Iris pigment epithelial cell (primary cell): ENCODE data around the gene TRRAP.
"Not testable (repeated sequence)": the region's sequence is repeated elsewhere in the genome, so short reads cannot be mapped to it uniquely, and the experiment has no call there.

Experiments used
- DNase-seq: peaks from one replicate; pipeline ENCODE4 v3.0.0-alpha.2; 2011; ENCODE audit warnings: low read depth

TRRAP gene

DNA sequence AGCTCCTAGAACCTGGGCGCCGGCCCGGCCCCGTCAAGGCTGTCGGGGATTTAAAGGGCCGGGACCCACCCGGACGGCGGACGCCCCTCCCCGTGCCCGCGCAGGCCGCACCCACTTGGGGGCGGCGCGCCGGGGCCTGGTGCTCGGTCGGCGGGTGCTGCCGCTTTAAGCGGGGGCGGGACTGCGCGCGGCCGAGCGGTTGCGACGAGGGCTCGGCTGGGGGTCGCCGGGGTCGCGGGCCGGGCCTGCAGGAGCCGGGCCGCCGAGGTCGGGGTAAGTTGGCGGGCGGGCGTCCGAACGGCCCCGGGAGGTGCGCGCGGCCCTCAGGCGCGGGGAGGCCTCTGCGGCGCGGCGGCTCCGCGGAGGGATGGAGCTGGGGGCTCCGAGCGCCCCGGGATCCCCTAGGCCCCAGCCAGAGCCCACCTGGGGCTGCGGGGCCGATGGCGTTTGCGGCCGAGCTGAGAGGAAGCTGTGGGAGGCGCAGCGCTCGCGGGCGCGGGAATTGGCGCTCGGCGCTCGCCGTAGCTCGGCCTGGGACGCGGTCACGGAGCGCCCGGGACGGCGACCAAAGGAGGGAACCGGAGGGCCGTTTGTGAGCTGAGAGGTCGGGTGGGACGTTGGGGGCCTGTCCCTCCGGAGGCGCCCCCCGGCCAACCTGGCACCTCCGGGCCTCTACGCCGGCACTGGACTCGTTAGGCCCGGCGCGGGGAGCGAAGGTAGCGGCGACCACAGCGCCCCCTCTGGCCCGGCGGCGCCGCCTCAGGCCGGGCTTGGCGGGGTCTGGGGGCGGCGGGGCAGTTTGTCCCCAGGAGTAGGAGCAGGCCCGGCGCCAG, at the start of gene TRRAP:
TRRAP (plus strand) TSS at position 168 of the 833 bp plus-strand sequence. CDS start 2,619 bp downstream, outside the sequence.
- peak; percentile 59 for DNase-seq

DNA sequence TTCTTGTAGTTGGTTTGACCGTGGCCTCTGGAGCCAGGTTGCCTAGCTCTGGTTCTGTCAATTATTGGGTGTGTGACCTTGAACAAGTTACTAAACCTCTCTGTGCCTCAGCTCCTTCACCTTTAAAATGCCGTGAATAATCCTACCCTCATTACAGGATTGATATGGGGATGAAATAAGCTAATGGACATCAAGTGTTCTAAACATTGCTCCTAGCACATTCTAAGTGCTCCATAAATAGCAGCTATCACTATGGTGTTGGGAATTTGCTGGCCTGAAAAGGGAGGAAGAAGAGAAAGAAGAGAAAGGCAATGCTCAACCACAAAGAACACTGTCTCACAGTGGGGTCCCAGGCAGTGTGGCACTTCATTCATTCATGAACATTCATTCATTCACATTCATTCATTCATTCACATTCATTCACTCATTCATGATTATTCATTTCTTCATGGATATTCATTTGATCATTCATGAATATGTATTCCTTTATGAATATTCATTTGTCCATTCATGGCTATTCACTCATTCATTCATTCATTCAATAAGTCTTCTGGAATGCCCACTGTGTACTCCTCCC, 47.3 kb upstream of the TRRAP start:
- DNase-seq = no peak

DNA sequence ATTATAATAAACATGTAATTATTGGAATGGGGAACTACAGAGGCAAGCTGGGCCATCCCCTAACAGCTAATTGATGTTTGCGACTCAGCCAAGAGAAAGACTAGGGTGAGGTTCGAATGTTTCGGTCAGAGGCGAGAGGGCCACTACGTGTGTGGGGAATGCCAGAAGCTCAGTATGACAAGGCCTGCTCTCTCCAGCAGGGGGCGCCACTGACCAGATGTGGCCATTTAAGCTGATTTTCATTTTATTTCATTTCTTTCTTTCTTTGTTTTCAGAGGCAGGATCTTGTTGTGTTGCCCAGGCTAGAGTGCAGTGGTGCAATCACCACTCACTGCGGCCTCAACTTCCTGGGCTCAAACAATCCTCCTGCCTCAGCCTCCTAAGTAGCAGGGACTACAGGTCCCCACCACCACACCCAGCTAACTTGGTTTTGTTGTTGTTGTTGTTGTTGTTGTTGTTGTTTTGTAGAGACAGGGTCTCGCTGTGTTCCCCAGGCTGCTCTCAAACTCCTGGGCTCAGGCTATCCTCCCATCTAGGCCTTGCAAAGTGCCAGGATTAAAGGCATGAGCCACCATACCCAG, 46.6 kb upstream of the TRRAP start:
- DNase-seq = peak; percentile 45

DNA sequence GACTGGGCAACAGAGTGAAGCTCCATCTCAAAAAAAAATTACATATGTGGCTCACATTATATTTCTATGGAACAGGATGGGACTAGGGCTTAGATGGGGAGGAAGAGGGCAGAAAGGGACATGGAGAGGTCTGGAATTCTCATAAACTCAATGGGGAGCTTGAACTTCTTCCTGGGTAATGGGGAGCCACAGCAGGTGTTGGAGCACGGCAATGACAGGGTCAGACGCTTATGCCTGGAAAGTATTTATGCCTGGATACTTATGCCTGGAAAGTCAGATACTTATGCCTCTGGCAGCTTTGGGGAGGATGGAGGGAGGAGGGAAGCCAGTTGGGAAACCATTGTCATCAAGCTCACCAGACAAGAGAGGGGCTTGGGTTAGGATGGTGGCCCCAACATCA, 45.3 kb upstream of the TRRAP start:
- no peak for DNase-seq

DNA sequence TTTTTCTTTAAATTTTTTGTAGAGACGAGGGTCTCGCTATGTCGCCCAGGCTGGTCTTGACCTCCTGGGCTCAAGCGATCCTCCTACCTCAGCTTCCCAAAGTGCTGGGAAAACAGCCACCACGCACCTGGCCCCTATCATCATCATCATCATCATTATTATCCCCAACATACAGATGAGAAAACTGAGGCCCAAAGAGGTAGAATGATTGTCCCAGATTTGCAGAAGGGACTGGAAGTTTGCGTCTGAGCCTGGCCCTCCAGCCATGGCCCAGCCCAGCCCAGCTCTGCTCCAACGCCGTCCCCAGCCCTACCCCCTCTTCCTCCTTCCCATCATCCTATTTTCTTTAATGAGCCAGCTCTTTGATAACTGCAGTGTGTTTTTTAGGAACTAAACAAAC, 43.4 kb upstream of the TRRAP start:
- no peak for DNase-seq

DNA sequence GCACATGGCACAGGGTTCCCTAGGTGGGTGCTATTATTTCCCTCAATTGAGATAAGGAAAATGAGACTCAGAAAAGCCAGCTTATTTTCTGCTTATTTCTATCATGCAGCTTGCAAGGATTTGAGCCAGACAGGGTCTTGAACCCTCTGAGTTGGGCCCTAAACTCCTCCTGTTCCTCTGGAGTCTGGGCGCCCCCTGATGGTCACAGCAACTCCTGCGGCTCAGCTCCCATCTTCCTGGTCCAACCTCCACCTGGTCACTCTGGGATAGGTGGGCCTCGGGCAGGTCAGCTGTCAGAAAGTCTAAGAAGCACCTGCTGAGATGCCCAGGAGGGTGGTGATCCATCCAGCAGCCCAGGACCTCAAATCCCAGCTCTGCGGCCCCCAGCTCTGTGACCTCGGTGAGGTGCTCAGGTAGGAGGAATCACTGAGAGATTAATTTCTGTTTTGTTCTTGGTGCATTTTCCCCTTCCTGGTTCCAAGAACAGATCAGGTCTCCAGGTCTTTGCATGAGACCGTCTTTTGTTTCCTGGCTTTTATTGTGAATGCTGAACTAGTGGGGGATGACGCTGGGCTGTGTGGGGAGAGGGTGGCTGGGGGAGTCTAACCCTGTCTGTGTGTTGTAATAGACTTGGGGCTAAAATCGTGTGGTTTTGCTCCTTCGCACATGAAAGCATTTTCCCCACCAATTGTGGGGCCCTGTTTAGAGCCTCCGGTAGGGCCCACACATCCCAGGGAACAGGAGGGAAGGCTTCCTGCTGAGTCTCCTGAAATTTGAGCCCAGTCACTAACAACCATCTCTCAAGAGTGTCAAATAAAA, 41.3 kb upstream of the TRRAP start:
- DNase-seq = peak; percentile 24

DNA sequence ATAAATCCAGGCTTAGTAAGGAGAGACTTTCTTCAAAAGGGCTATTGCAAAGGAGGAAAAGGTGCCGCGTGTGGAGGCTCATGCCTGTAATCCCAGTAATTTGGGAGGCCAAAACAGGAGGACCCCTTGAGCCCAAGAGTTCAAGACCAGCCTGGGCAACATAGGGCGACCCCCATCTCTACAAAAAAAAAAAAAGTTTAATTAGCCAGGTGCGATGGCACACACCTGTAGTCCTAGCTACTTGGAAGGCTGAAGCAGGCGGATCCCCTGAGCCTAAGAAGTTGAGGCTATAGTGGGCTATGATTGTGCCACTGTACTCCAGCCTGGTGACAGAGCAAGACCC, 40.7 kb upstream of the TRRAP start:
- DNase-seq = no peak

DNA sequence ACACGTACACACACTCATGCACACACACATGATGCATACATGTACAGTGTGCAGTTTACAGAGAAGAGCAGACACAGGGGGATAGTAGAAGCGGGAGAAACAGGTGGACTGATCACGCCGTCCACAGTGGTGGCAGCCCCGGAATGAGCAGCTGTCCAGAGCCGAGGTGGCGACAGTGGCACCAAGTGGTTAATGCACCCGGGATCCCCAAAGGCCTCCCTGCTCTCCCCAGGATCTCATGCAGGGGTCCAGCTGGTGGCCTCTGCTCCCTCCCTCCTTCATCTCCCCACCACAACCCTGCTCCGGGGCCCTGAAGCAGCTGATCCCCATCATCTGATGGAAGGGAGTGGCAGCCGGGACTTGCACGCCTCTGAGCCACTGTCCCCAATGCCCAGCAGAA, 38.2 kb upstream of the TRRAP start:
- DNase-seq = no peak

DNA sequence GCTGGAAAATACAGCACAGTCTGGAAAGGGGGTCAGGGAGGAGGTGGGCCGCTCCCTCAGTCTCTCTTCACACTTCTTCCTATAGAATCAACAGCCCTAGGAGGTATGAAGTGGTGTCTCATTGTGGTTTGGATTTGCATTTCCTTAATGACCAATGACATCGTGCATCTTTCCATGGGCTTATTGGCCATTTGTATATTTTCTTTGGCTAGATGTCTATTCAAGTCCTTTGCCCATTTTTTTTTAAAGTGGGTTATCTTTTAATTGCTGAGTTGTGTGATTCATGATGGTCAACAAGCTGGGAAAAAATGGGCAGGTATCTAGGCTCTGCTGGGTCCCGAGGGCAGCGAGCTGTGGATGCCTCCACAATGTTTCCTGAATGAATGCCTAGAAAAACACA, 37.6 kb upstream of the TRRAP start:
- peak; percentile 32 for DNase-seq

DNA sequence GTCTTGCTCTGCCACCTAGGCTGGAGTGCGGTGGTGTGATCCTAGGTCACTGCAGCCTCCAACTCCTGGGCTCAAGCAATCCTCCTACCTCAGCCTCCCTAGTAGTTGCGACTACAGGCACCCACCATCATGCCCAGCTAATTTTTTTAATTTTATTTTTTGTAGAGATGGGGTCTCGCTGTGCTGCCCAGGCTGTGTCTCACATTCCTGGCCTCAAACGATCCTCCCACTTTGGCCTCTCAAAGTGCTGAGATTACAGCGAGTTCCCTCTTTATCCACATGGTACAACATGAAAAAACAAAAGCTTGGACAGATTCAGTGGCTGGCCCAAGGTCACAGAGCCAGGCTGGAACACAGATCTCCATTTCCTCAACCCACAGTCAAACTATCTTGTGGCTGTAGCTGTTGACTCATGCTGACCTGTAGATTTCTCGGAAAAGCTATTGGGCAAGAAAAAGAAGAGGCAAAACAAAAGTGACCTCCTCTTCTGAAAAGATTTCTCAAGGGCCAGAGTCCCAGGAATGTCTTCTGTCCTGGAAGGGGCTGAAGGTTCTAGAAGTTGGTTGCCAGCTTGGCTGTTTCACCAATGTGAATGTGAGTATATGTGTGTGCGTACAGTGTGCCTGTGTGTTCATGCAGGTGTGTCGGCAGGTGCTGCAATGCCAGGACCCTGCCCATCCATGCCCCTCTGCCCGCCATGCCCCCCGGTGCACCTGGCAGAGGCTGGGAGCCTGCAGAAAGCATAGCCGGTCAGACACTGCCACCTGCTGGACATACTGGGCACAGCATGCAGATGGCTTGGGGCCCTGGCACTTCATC, 36.9 kb upstream of the TRRAP start:
- peak; percentile 95 for DNase-seq

DNA sequence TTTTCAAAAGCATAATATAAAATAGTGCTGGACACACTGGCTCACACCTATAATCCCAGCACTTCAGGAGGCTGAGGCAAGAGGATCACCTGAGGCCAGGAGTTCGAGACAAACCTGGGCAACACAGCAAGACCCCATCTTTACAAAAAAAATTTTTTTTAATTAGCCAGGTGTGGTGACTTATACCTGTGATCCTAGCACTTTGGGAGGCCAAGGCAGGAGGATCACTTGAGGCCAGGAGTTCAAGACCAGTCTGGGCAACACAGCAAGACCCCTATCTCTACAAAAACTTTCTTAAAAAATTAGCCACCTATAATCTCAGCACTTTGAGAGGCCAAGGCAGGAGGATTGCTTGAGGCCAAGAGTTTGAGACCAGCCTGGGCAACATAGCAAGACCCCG, 35.8 kb upstream of the TRRAP start:
- not testable (repeated sequence) for DNase-seq

DNA sequence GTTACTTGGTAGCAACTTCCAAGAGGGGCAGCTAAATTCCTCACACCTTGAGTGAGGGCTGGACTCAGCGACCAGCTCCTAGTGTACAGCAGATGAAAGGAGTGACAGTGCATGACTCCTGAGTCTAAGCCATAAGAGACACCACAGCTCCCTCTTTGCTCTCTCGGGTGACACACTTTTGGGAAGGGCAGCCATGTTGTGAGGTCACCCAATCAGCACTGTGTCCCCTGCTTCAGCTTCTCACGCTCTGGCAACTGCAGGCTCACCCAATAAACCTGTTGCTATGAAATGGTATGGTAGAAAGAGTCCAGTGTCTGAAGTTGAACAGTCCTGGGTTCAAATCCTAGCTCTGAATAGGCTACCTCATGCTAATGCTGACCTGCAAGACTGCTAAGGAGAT, 29.4 kb upstream of the TRRAP start:
- DNase-seq = no peak

DNA sequence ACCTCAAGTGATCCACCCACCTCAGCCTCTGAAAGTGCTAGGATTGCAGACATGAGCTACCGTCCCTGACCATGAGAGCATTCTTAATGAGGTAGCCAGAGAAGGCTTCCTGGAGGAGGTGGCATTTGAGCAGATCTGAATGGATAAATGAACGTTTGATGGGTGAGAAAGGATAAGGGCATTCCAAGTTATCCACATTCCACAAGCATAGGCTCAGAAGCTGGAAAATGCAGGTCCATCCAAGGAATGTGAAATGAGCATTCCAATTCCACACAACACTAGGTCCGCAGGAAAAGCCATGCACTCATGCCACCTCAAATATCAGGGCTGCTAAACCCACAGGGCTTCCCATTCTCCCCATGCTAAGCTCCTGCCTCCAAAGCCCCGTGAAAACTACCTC, 25.5 kb upstream of the TRRAP start:
- no peak for DNase-seq

DNA sequence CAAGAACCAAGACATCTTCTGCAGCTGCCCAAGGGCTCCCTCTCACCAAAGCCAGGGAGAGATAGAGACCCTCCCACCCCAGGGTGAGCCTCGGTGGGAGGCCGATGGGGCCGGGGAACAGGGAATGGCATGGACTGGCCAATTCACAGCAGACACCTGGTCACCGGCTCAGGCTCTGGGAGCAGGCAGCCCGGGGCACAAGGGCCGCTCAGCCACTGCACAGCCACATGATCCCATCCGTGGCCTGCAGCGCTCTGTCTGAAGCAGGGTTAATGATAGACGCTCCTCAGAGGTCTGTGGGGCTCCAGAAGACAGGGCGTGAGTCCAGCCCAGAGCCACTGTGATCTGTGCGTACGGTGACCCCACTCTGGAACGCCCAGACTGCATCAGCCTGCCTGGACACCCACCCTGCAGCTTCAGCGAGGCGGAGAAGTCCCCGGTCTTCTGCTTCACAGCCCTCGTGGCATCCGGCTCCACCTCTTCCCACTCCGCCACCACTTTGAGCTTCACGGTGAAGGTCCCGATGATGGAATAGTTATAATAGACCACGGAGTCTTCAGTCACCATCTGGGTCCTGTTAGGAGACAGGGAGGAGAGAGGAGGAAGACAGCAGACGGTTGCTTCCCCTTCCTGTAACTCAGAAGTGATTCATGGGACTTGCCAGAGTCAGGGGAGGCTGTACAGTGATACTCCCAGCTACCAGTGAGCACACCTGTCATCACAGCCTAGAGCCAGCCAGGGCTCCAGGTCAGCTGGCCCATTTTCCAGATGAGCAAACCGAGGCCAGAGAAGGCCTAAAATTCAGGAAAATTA, 22.5 kb upstream of the TRRAP start:
- DNase-seq = no peak

DNA sequence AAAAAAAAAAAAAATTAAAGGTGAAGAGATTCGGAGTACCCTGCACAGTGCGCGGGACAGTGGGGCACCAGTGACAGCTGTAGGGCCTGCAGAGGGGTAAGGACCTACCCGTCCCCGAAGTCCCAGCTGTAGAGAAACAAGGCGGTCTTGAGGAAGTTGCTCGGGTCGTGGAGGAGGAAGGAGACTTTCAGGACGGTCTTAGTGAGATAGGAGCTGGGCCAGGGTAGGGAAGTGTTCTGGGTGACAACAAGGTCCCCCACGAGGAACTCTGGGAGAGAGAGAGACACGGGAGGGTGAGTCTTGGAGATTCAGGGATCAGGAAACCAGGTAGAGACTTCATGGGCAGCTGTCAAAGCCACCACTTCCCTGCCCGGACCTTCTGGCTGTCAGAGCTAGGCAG, 18.3 kb upstream of the TRRAP start:
- DNase-seq = no peak

DNA sequence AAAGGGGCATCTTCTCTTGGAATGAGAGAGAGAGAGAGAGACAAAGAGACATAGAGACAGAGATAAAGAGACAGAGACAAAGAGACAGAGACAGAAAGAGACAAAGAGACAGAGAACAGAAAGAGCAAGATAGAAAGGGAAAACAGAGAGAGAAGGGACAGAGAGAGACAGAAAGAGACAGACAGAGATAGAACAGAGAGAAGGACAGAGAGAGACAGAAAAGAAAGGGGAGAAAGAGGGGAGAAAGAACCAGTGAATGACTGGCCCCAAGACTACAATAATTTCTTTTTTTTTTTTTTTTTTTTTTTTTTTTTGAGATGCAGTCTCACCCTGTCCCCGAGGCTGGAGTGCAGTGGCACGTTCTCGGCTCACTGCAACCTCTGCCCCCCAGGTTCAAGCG, 16.1 kb upstream of the TRRAP start:
- DNase-seq = no peak

DNA sequence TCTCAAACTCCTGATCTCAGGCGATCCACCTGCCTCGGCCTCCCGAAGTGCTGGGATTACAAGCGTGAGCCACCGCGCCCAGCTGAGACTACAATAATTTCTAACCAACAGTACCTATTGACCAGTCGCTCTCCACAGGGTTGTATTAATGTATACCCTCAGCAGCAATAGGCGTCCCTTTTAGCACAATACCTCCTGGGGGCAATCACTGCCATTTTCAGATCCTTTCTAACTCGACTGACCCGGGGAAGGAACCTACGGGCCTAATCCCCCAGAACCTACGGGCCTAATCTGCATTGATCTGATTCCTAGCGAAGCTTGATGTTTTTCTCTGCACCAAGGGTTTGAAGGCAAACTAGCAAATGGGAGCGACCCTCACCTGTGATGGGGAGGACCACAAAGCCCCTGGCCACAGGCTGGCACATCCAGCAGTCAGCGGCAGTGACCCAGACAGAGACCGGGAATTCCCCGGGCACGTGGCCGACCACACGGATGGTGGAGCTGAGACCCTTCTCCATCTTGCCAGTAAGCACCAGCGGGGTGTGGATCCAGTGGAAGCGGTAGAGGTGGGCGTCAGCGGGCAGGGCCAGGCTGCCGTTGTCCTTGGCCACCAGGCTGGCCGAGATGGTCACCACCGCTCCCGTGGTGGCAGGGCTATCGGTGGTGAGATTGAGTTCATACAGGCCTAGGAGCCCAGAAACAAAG, 15.5 kb upstream of the TRRAP start:
- DNase-seq = no peak

DNA sequence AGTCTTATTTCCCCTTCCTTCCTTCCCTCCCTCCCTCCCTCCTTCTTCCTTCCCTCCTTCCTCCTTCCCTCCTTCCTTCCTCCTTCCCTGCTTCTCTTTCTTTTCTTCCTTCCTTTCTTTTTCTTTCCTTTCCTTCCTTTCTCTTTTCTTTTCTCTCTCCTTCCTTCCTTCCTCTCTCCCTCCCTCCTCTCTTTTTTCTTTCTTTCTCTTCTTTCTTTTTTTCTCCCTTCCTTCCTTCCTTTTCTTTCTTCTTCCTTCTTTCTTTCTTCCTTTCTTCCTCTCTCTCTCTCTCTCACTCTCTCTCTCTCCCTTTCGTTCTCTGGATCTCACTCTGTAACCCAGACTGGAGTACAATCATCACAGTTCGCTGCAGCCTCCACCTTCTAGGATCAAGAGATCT, 14.7 kb upstream of the TRRAP start:
- no peak for DNase-seq

DNA sequence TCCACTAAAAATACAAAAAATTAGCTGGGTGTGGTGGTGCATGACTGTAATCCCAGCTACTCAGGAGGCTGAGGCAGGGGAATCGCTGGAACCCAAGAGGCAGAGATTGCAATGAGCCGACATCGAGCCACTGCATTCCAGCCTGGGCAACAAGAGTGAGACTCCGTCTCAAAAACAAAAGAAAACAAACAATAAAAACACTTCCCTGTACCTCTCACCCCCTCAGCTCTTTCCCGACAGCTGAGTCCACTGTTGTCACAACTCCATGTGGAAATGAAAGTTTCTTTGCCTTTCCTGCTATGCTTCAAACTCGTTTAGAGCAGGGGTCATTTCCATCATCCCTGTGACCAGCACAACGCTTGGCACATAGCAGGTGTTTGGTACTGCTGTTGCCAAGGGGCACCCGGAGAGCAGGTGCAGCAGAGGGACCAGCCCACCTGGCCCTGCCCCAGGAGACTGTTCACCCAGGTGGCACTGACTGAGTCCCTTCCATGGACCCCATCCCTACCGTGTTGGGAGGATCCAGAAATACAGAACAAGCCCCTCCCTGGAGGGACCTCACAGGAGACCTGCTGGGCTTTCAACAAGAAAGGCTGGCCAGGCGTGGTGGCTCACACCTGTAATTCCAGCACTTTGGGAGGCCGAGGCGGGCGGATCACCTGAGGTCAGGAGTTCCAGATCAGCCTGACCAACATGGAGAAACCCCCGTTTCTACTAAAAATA, 13.4 kb upstream of the TRRAP start:
- DNase-seq = peak; percentile 34

DNA sequence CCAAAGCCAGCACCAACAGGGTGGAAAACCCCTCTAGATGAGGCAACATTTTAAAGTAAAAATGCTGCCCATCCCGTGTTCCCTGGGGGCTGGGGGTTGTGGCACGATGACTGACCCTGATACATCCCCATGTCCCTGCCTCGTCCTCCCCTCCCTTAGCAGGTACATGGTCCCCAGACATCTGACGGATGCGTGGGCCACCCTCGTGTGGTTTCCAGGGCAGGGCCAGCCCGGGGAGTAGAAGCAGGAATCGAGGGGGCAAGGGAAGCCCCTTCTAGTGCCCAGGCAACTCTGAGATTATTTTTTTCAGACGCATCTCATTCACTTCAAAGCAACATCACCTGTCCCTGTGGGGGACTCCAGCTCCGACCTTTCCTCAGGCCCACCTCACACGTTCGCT, 12.0 kb upstream of the TRRAP start:
- no peak for DNase-seq
